Hepatocyte (in vitro differentiated cells): ENCODE data around the gene ZEB2.

Experiments
- EZH2 ChIP-seq: fragments of 200-600 bp; sonication (generic); IDR thresholded peaks from 2 replicates; pipeline ENCODE4 v1.6.1; 2016; ENCODE audit warnings: antibody characterized with exemption, mild to moderate bottlenecking, borderline replicate concordance
- TF ChIP-seq, protein P1 (sequence below): fragments of 200-600 bp; sonication (generic); IDR thresholded peaks from 2 replicates; pipeline ENCODE4 v1.5.1; 2016; ENCODE audit warnings: antibody characterized with exemption, mild to moderate bottlenecking; ENCODE audit not compliant: poor library complexity

DNA sequence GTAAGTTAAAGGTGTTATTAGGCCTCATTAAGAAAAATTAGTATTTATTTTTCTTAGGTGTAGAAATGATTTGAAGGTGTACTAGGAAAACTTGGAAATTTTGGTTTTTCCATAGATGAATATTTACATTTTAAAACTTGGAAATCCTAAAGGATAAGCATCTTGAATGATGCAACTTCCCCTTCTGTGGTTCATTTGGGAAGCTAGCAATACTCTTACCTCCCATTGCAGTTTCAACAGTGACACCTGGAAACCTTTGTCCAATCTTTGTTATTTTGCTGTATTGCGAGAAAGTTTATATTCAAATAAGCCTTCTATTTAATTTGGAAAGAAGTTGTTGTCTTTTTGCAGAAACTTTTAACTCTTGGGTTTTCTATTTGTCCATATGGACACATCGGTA, 68.5 kb downstream of the ZEB2 start:
- TF ChIP-seq, protein P1, sequence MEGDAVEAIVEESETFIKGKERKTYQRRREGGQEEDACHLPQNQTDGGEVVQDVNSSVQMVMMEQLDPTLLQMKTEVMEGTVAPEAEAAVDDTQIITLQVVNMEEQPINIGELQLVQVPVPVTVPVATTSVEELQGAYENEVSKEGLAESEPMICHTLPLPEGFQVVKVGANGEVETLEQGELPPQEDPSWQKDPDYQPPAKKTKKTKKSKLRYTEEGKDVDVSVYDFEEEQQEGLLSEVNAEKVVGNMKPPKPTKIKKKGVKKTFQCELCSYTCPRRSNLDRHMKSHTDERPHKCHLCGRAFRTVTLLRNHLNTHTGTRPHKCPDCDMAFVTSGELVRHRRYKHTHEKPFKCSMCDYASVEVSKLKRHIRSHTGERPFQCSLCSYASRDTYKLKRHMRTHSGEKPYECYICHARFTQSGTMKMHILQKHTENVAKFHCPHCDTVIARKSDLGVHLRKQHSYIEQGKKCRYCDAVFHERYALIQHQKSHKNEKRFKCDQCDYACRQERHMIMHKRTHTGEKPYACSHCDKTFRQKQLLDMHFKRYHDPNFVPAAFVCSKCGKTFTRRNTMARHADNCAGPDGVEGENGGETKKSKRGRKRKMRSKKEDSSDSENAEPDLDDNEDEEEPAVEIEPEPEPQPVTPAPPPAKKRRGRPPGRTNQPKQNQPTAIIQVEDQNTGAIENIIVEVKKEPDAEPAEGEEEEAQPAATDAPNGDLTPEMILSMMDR = no peak
- no peak for TF ChIP-seq EZH2
